HAP-1 (cell line): ENCODE measurements around the gene BARX1.
A peak's percentile ranks its signal among the peaks of the same experiment; 100 is the strongest.

Experiments
- DNase-seq, 2 experiments: peaks; one replicate each; pipeline ENCODE4 v3.0.0-alpha.2; 2016 to 2020; ENCODE audit warnings: low spot score in 2 of 2
- H3K27me3 ChIP-seq: fragments of 250-450 bp; sonication (Bioruptor Pico); 2 replicates; pipeline ENCODE4 v1.5.1; 2020; ENCODE audit warnings: low read depth, mild to moderate bottlenecking, moderate library complexity
- H3K36me3 ChIP-seq: fragments of 250-450 bp; sonication (Bioruptor Pico); replicated peaks from 2 replicates; pipeline ENCODE4 v1.5.1; 2020; ENCODE audit warnings: mild to moderate bottlenecking
- H3K4me1 ChIP-seq: fragments of 250-450 bp; sonication (Bioruptor Pico); 2 replicates; pipeline ENCODE4 v1.5.1; 2020; ENCODE audit warnings: mild to moderate bottlenecking
- H3K4me3 ChIP-seq: fragments of 250-450 bp; sonication (Bioruptor Pico); 2 replicates; pipeline ENCODE4 v1.5.1; 2020; ENCODE audit warnings: mild to moderate bottlenecking, moderate library complexity
- H3K9me3 ChIP-seq: fragments of 250-450 bp; sonication (Bioruptor Pico); 2 replicates; pipeline ENCODE4 v1.5.1; 2020; ENCODE audit warnings: mild to moderate bottlenecking, moderate library complexity
- in situ Hi-C: fragments of 300-500 bp; cut with MboI; formaldehyde crosslinking; loops from 3 replicates; pipeline ENCODE4 v1.14.3; 2020; ENCODE audit warnings: low sequenced_read_pairs, inconsistent platforms, mixed read lengths

The BARX1 gene

DNA sequence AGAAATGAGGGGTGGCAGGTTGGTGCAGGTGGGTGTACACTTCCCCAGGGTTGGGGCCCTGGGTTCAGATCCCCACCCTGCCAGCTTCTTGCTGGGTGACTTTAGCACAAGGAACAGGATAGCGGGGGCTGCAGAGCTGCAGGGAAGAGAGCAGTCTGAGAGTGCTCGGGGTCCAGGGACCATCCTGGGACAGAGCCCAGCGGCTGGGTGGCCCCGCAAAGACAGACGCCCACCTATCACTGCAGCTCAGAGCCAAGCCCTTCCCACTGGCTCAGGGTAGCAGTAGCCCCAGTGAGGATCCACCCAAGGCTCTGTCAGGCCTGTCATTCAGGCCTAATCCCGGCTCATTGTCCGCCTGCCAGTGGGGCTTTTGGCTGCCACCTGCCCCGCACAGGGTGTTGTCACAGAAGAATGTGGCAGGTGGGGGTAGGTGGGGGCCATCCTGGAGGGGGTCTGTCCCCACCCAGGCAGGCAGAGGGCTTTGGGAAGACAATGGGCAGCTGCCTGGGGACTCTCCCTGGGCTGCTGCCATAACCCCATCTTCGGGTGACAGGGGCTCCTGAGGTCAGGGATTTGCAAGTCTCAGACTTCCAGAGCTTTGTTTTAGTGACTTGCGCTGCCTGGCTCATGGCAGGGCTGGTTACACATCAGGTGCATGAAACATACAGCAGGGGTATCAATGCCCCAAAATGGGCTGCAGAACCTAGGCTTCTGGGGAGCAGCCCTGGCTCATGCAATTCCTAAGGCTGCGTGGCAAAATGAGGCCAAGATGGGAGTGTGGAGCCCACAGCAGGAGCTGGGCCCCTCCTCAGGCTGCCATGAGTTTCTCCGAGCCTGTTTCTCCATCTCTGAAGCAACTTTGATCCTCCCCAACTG lies 52.1 kb downstream of the BARX1 start:
- H3K27me3 ChIP-seq: no peaks in the 10 kb centered on the region
- no peak overlapping the region for H3K4me3 ChIP-seq
- H3K36me3 ChIP-seq: no peaks in the 10 kb centered on the region
- no peak for DNase-seq
- in situ Hi-C loops: no loop called here
- H3K9me3 ChIP-seq: no peaks in the 10 kb centered on the region
- no peaks in the 10 kb centered on the region for H3K4me1 ChIP-seq

DNA sequence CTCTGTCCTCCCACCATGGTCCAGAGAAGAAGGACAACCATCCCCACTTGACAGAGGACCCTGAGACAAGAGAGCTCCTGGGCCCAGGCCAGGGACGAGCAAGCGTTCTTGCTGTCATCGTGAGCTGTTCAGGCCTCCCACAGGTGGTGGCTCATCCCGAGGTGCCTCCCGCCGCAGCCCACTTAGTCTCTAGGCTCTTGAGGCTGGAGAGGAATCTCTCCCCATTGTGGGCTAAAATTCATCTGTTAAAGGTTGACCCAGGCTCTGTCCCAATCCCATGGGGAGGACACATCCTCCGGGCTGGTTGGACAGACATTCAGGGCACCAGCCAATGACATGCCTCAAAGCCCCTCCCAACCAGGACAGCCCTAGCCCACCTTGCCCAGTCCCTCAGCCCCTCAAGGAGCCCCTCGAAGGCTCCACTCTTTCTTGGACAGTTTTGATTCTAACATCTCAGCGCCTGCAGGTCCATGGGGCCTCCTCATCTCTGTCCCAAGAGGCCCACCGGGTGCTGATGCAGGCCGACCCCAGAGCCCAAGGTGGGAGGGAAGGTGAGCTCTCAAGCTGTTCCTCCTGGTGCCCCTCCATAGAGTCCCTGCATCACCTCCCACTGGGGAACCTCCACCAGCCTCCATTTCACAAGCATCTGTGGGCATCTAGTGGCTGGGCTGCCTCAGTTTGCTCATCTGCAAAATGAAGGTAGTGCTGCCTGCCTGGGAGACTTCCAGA lies 52.9 kb downstream of the BARX1 start:
- Histone ChIP-seq H3K9me3 (no peaks in the 10 kb centered on the region), H3K36me3 (no peaks in the 10 kb centered on the region), H3K4me3 (no peak overlapping the region), H3K4me1 (no peaks in the 10 kb centered on the region), H3K27me3 (no peaks in the 10 kb centered on the region)
- peak in 1 of 2 experiments; percentile 3 for DNase-seq
- in situ Hi-C loops: no loop called here
